Heart left ventricle (tissue), 13 donors: ENCODE results near the gene C17orf100.

ENCODE experiments used
- POLR2A ChIP-seq, 2 donors: fragments of 450-650 bp; IDR thresholded peaks; one replicate each; pipeline ENCODE4 v1.6.1; 2017; ENCODE audit warnings: antibody characterized with exemption in 2 of 2, mild to moderate bottlenecking in 2 of 2, moderate library complexity in 2 of 2
- TF ChIP-seq, protein P1 (sequence below), 12 donors: fragments of 200-600 bp; sonication (generic) in 4 of 12; IDR thresholded peaks; one replicate each; pipeline versions ENCODE4 v1.5.0 to v1.8.0; 2018 to 2022; ENCODE audit warnings: antibody characterized with exemption in 12 of 12, mild to moderate bottlenecking in 5 of 12
- donor health status: ischemic (EF 13 %, LVEDD 7.1; RV severe dilation, severe dysfunction).
- donor health status: DM: no; HTN: yes; CAD: no.
- donor health status: DM: no; HTN: no; CAD: no.
- donor health status: ischemic (EF 25% LVEDD 6.9; RV normal size, moderate dysfunction).
- donor health status: ischemic (EF 25% LVEDD 5.7; RV mildly dilated, moderate dysfunction).
- donor health status: ischemic (EF 35%, LVEDD 5.7; RV mildly dilated, moderate dysfunction).
- donor health status: nonischemic (EF 11% LVEDD 7.7; RV severe dilation, severe dysfunction).
- donor health status: DM: yes; HTN: yes; CAD: no.
- donor health status: PGD.
- donor health status: ischemic (EF 29% LVEDD 5.4; RV normal size, mild dysfunction).
- donor health status: nonischemic (EF 23%, LVEDD 6.1; RV moderate dilation, normal function).

- TF ChIP-seq, protein P1, sequence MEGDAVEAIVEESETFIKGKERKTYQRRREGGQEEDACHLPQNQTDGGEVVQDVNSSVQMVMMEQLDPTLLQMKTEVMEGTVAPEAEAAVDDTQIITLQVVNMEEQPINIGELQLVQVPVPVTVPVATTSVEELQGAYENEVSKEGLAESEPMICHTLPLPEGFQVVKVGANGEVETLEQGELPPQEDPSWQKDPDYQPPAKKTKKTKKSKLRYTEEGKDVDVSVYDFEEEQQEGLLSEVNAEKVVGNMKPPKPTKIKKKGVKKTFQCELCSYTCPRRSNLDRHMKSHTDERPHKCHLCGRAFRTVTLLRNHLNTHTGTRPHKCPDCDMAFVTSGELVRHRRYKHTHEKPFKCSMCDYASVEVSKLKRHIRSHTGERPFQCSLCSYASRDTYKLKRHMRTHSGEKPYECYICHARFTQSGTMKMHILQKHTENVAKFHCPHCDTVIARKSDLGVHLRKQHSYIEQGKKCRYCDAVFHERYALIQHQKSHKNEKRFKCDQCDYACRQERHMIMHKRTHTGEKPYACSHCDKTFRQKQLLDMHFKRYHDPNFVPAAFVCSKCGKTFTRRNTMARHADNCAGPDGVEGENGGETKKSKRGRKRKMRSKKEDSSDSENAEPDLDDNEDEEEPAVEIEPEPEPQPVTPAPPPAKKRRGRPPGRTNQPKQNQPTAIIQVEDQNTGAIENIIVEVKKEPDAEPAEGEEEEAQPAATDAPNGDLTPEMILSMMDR (IDR thresholded peaks at IDR 0.05): no peak
- TF ChIP-seq POLR2A (IDR thresholded peaks at IDR 0.05): no peak
Measured at GRCh38 chr17:6684881-6685767, 33.6 kb downstream of the C17orf100 start.
